ENCODE data around the gene ACSS3. TPM values are rescaled to one million over a fixed set of nuclear protein-coding genes. Genes with fewer than 3 reads are reported as not detected.

ACSS3 gene
- total RNA-seq, 1 experiment from 2014 or later: 19.3 TPM

DNA sequence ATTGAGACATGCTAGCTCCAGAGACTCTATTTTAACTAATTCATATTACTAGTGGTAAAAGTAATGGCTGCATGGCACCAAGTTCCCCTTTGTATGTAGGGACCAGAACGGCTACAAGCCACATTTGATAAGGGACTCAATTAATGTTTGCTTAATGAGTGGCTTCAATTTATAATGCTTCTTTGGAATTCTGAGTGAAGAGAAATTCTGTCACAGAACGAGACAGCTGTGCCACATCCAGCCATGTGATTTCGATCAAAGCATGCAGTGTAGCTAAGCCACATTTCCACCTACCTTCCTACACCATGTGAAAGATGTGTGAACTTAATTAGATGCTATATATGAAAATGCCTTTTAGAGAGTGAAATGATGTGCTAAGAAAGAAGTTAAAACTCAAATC, 217.4 kb downstream of the ACSS3 start:
- no peak overlapping the region for H3K27ac ChIP-seq (ENCODE audit: insufficient read length, low read depth, low read length)
- H3K18ac ChIP-seq (ENCODE audit: insufficient read length, low read depth, low read length): no peak overlapping the region
- no CpG with 5 or more reads among the region's 3 CpGs for WGBS (ENCODE audit: extremely low coverage, insufficient read length, low lambda C conversion rate)

More for the DNA sequence above, 217.4 kb downstream of the ACSS3 start:
- H3T11ph ChIP-seq (ENCODE audit: low read length): no peak overlapping the region
- H2AK5ac ChIP-seq (ENCODE audit: insufficient read length, low read length): no peak overlapping the region
- no peaks in the 10 kb centered on the region for H3K4me1 ChIP-seq (ENCODE audit: insufficient read depth, low read length)
- no peaks in the 10 kb centered on the region for H3K27me3 ChIP-seq (ENCODE audit: insufficient read depth, low read length)
- no peak overlapping the region for H2BK15ac ChIP-seq (ENCODE audit: low read depth, low read length)
- H3K14ac ChIP-seq (ENCODE audit: insufficient read depth, low read length): no peak overlapping the region
- TF ChIP-seq, protein P1, sequence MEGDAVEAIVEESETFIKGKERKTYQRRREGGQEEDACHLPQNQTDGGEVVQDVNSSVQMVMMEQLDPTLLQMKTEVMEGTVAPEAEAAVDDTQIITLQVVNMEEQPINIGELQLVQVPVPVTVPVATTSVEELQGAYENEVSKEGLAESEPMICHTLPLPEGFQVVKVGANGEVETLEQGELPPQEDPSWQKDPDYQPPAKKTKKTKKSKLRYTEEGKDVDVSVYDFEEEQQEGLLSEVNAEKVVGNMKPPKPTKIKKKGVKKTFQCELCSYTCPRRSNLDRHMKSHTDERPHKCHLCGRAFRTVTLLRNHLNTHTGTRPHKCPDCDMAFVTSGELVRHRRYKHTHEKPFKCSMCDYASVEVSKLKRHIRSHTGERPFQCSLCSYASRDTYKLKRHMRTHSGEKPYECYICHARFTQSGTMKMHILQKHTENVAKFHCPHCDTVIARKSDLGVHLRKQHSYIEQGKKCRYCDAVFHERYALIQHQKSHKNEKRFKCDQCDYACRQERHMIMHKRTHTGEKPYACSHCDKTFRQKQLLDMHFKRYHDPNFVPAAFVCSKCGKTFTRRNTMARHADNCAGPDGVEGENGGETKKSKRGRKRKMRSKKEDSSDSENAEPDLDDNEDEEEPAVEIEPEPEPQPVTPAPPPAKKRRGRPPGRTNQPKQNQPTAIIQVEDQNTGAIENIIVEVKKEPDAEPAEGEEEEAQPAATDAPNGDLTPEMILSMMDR (conservative IDR thresholded peaks at IDR 0.05): no peak
- Mint-ChIP-seq H3K36me3 (ENCODE audit: insufficient read depth in 1 of 3, low read depth in 3 of 3) (no peaks in the 10 kb centered on the region), H3K4me1 (no peaks in the 10 kb centered on the region), H3K4me3 (no peak overlapping the region), H3K9me3 (no peaks in the 10 kb centered on the region; a peak in 1 of 5 replicates), H3K27ac (no peak overlapping the region; a peak in 1 of 7 replicates), H3K27me3 (ENCODE audit: low read depth) (no peaks in the 10 kb centered on the region; the same call in 1 of the 2 replicates)
- H2BK20ac ChIP-seq (ENCODE audit: low read depth, low read length, poor library complexity, severe bottlenecking): no peak overlapping the region
- no peak overlapping the region for H4K5ac ChIP-seq (ENCODE audit: insufficient read length, low read depth, low read length)
- no peaks in the 10 kb centered on the region for H4K20me1 ChIP-seq (ENCODE audit: control insufficient read depth, insufficient read depth, insufficient read length)
- no peak overlapping the region for H2BK5ac ChIP-seq (ENCODE audit: insufficient read length, low read length)
- H4K91ac ChIP-seq (ENCODE audit: insufficient read length, low read depth, low read length): no peak overlapping the region
- no peak for DNase-seq
- no peak overlapping the region for H3K9ac ChIP-seq (ENCODE audit: extremely low read depth, insufficient read length, low read length)
- no peaks in the 10 kb centered on the region for H3K9me3 ChIP-seq (ENCODE audit: control insufficient read depth, low read depth, low read length)
- H3K79me1 ChIP-seq (ENCODE audit: insufficient read depth, low read depth, low read length, poor library complexity, severe bottlenecking): no peaks in the 10 kb centered on the region
- H3K23me2 ChIP-seq (ENCODE audit: insufficient read length, low read depth, low read length, poor library complexity, severe bottlenecking): no peaks in the 10 kb centered on the region
- no peak overlapping the region for H3K56ac ChIP-seq (ENCODE audit: insufficient read length, low read depth, low read length)
- H3K4me2 ChIP-seq (ENCODE audit: insufficient read depth, insufficient read length, low read length): no peak overlapping the region
- no peak overlapping the region for H2BK120ac ChIP-seq (ENCODE audit: low read depth, low read length, poor library complexity, severe bottlenecking)
- H2AFZ ChIP-seq (ENCODE audit: low read length): no peak overlapping the region
- H4K8ac ChIP-seq (replicated peaks; ENCODE audit: insufficient read length, low read depth, low read length): no peak overlapping the region
- H3K23ac ChIP-seq (ENCODE audit: insufficient read length, low read depth, low read length): no peak overlapping the region
- no peaks in the 10 kb centered on the region for H3K79me2 ChIP-seq (ENCODE audit: insufficient read depth, low read length)
- no peak overlapping the region for H2BK12ac ChIP-seq (ENCODE audit: insufficient read length, low read depth, low read length)
- no peak overlapping the region for H3K4ac ChIP-seq (ENCODE audit: low read depth, low read length)

Data from H9 (cell line).